ENCODE results near the gene PLEKHA6.

PLEKHA6 gene

DNA sequence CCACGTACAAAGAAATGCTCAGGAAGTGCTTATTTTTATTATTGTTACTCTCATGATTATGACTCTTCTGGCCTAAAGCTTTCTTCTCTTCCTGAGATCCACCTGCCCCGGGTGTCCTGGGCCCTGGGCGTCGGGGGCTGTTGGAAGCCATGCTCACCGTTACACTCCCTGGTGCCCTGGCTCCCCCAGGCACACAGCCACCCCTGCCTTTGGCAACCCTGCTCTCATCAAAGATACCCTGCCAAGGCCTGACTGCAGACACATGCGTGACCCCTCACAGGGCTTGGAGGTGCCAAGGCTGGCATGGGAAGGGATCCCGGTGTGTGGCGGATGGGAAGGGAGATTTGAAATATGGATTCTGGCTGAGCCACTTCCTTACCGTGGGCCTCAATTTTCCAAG, 160.2 kb downstream of the PLEKHA6 start:
- TF ChIP-seq, protein P1, sequence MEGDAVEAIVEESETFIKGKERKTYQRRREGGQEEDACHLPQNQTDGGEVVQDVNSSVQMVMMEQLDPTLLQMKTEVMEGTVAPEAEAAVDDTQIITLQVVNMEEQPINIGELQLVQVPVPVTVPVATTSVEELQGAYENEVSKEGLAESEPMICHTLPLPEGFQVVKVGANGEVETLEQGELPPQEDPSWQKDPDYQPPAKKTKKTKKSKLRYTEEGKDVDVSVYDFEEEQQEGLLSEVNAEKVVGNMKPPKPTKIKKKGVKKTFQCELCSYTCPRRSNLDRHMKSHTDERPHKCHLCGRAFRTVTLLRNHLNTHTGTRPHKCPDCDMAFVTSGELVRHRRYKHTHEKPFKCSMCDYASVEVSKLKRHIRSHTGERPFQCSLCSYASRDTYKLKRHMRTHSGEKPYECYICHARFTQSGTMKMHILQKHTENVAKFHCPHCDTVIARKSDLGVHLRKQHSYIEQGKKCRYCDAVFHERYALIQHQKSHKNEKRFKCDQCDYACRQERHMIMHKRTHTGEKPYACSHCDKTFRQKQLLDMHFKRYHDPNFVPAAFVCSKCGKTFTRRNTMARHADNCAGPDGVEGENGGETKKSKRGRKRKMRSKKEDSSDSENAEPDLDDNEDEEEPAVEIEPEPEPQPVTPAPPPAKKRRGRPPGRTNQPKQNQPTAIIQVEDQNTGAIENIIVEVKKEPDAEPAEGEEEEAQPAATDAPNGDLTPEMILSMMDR (conservative IDR thresholded peaks at IDR 0.05; ENCODE audit: low read depth, low read length) = no peak
- DNase-seq (ENCODE audit: low read depth) = no peak

DNA sequence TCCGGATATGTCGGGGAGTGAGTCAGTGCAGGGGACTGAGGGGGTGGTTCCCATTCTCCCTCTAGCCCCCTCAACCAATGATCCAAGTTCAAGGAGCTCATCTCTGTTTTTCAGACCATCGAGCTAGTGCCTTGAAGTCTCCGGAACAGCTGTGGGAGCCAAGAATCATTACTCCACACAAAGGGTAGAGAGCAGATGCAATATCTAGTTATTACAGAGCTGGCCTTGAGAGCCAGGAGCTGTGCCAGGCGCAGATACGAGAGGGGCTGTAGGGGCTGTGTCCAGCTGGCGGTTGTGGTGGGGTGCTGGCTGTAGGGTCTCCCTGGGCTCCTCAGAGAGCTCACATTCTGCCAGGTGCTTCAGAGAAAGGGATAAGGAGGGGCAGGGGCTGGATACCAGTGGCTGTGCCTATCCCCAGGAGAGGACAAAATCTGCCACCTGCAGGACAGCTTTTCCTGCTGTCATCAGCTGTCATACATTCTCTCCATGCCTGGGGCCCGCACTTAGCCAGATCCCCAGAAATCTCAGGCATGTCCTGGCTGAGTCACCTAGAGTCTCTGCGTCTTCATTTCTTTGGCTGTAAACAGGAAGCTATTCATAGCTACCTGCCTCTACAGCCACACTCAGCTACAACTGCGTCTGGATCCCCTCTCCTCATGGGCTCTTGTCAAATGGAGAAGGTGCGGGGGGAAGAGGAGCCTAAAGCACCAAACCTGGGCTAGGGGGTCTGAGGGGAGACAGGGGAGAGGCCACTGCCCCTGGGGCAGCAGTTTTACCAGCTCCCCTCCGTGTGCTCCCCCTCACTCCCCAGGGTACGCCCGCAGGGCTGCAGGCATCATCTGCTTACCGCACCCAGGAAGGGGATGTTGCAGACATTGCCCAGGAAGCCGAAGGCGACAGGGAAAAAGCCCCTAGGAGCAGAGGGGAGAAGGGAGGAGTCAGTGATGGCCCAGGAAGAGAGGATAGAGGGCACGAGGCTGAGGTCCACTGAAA, 161.1 kb downstream of the PLEKHA6 start:
- no peak overlapping the region for H3K4me3 ChIP-seq (ENCODE audit: low read depth, low read length)
- DNase-seq (ENCODE audit: low read depth) = peak; percentile 63
- TF ChIP-seq, protein P1 (conservative IDR thresholded peaks at IDR 0.05; ENCODE audit: low read depth, low read length) = no peak

More for the DNA sequence above, 160.2 kb downstream of the PLEKHA6 start:
- no peak overlapping the region for H3K4me3 ChIP-seq (ENCODE audit: low read depth, low read length)

DNA sequence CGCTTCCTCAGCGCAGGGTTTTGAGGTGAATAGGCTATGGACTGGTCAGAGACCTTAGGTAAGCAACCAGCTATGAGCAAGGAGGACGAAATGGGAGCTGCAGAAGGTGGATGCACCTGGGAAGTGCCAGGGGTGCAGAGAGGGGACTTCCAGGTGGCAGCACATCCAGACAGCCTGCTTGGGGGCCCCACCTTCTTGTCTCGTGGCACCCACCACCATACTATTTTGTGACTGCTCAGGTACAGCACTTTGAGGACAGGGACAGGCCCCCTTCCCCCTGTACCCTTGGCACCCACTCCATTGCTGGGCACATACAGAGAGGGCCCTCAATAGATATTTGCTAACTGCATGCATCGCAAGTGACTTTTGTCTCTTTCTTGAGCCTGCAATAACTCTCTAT, 162.7 kb downstream of the PLEKHA6 start:
- no peak overlapping the region for H3K4me3 ChIP-seq (ENCODE audit: low read depth, low read length)
- no peak for DNase-seq (ENCODE audit: low read depth)
- TF ChIP-seq, protein P1 (conservative IDR thresholded peaks at IDR 0.05; ENCODE audit: low read depth, low read length) = no peak

DNA sequence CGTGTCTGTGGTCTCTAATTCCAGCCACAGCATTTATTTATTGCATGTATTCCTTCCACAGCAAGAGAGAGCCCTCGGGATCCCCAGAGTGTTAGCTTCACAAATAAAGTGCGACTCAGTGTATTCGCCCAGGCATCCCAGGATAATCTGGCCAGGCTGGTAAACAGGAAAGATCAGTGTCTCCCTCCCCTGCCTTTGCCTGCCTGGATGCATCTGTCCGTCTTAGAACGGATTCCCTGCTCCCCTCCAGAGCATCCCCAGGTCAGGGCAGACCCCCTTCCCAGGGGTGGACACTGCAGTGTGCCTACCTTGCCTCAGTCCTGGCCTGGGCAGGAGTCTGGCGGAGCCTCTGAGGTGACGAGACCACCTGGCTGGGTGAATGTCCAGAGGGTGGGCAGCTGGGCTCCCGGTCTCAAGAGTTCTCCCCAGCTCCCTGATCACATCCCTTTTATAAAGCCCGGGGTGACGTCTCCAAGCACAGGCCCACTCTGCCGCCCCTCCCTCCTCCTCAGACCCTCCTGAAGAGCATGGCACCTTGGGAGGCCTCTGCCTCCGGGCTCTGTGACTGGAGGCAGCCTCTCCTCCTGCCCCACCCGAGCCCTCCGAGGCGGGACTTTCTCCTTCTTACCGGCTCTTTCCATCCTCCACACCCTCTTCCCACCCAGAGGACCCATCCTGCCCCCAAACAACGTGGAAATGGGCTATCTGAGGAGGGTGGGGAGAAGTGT, 163.5 kb downstream of the PLEKHA6 start, which contains the start of gene KISS1:
TSS of gene KISS1 (minus strand) at position 424 of the 728 bp plus-strand sequence. CDS start 3,615 bp downstream, outside the sequence.
- TF ChIP-seq, protein P1 (conservative IDR thresholded peaks at IDR 0.05; ENCODE audit: low read depth, low read length) = no peak
- DNase-seq (ENCODE audit: low read depth) = peak; percentile 11
- H3K4me3 ChIP-seq (ENCODE audit: low read depth, low read length) = no peak within 1 kb of the TSS

GRCh38 chr1:204194771-204195170, 165.0 kb downstream of the PLEKHA6 start:
- H3K4me3 ChIP-seq (ENCODE audit: low read depth, low read length) = no peak overlapping the region
- TF ChIP-seq, protein P1 (conservative IDR thresholded peaks at IDR 0.05; ENCODE audit: low read depth, low read length) = no peak
- DNase-seq (ENCODE audit: low read depth) = no peak

DNA sequence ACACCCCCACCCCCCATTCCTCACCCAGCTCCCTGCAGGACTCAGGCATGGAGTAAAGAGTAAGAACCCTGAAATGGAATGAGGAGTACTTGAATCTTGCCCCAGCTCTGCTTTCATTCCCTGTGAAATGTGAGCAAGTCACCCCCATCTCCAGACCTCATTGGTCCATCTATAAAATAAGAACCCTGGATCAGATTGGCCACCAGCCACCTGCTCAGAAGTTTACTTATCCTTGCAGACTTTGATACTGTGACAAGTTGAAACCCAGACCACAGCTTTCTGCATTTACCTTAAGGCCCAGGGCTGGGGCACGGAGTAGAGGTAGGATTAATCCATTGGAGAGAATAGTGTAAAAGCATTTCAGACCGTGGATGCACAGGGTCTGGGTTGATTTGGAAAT, 165.6 kb downstream of the PLEKHA6 start:
- TF ChIP-seq, protein P1 (conservative IDR thresholded peaks at IDR 0.05; ENCODE audit: low read depth, low read length) = no peak
- no peak overlapping the region for H3K4me3 ChIP-seq (ENCODE audit: low read depth, low read length)
- DNase-seq (ENCODE audit: low read depth) = no peak

Data from choroid plexus epithelial cell (primary cell).